IMR-90 (cell line): ENCODE measurements around the gene USH2A. TPM values are rescaled to one million over a fixed set of nuclear protein-coding genes. Genes with fewer than 3 reads are reported as not detected.

Experiments
- ATAC-seq: fragments of 200-7000 bp; cut with Tn5 transposase; 2 replicates; pipeline ENCODE4 v1.9.1; 2020; ENCODE audit warnings: low read depth, mild to moderate bottlenecking, moderate library complexity
- BruUV-seq: library from RNA; stranded (reverse); fragments of 400-500 nt; replicated peaks from 2 replicates; lab custom pipeline; 2021; lab: Mats Ljungman, UMichigan
- CTCF ChIA-PET: fragments of 300-600 bp; formaldehyde crosslinking; extraction: SDS; loops from one replicate; lab custom pipeline; 2021; ENCODE audit warnings: antibody characterized with exemption; lab: Yijun Ruan, JAX
- POLR2A ChIA-PET: fragments of 300-600 bp; sonication (Branson Sonifier 250); formaldehyde crosslinking; loops from one replicate; lab custom pipeline; 2022; ENCODE audit warnings: antibody characterized with exemption; ENCODE audit not compliant: unreplicated experiment; lab: Charles Lee
- DNase-seq: peaks from one replicate; pipeline ENCODE4 v3.0.0; 2013
- H2AFZ ChIP-seq: replicated peaks from 2 replicates; pipeline ENCODE3; 2013; ENCODE audit warnings: low read length, mild to moderate bottlenecking; ENCODE audit not compliant: poor library complexity
- H2AK5ac ChIP-seq: 2 replicates; pipeline ENCODE4 v1.6.1; 2013; ENCODE audit warnings: low read depth, low read length, inconsistent platforms
- H2AK9ac ChIP-seq: replicated peaks from 2 replicates; pipeline ENCODE3; 2013; ENCODE audit warnings: mild to moderate bottlenecking, low read depth, low read length, moderate library complexity; ENCODE audit not compliant: poor library complexity
- H2BK120ac ChIP-seq: 2 replicates; pipeline ENCODE4 v1.6.1; 2013; ENCODE audit warnings: low read depth, low read length, inconsistent platforms
- H2BK15ac ChIP-seq: 3 replicates; pipeline ENCODE4 v1.6.1; 2013; ENCODE audit warnings: low read depth, low read length, inconsistent platforms
- H2BK20ac ChIP-seq: 2 replicates; pipeline ENCODE4 v1.6.1; 2013; ENCODE audit warnings: low read depth, mild to moderate bottlenecking, inconsistent platforms, low read length, moderate library complexity
- H2BK5ac ChIP-seq: 2 replicates; pipeline ENCODE4 v1.6.1; 2013; ENCODE audit warnings: mild to moderate bottlenecking, low read depth, low read length, inconsistent platforms; ENCODE audit not compliant: poor library complexity, severe bottlenecking
- H3K14ac ChIP-seq: replicated peaks from 2 replicates; pipeline ENCODE4 v1.6.1; 2013; ENCODE audit warnings: low read depth, low read length, inconsistent platforms
- H3K18ac ChIP-seq: 2 replicates; pipeline ENCODE4 v1.6.1; 2013; ENCODE audit warnings: low read depth, low read length, control low read depth
- H3K23ac ChIP-seq: 2 replicates; pipeline ENCODE4 v1.6.1; 2013; ENCODE audit warnings: low read depth, low read length, inconsistent platforms
- H3K27ac ChIP-seq: 2 replicates; pipeline ENCODE4 v1.5.1; 2013; ENCODE audit warnings: mild to moderate bottlenecking, control low read depth, low read length; ENCODE audit not compliant: insufficient read depth
- H3K27me3 ChIP-seq: 2 replicates; pipeline ENCODE4 v1.6.1; 2013; ENCODE audit warnings: low read length; ENCODE audit not compliant: control insufficient read depth, insufficient read depth
- H3K36me3 ChIP-seq: 2 replicates; pipeline ENCODE4 v1.6.1; 2013; ENCODE audit warnings: low read length, mixed read lengths; ENCODE audit not compliant: control insufficient read depth, insufficient read depth
- H3K4ac ChIP-seq: 2 replicates; pipeline ENCODE4 v1.6.1; 2013; ENCODE audit warnings: low read depth, low read length, inconsistent platforms
- H3K4me1 ChIP-seq: 2 replicates; pipeline ENCODE4 v1.6.1; 2013; ENCODE audit warnings: low read length, mixed read lengths; ENCODE audit not compliant: control insufficient read depth, insufficient read depth
- H3K4me2 ChIP-seq: 2 replicates; pipeline ENCODE4 v1.6.1; 2013; ENCODE audit warnings: low read depth, mild to moderate bottlenecking, control low read depth, low read length, moderate library complexity
- H3K4me3 ChIP-seq: 2 replicates; pipeline ENCODE4 v1.5.1; 2013; ENCODE audit warnings: low read depth, mild to moderate bottlenecking, control low read depth, low read length, moderate library complexity; ENCODE audit not compliant: insufficient read depth
- H3K56ac ChIP-seq: 2 replicates; pipeline ENCODE4 v1.6.1; 2013; ENCODE audit warnings: low read length, inconsistent platforms; ENCODE audit not compliant: insufficient read depth; ENCODE audit errors: extremely low read depth
- H3K79me1 ChIP-seq, 2 experiments: 2 replicates each; pipeline ENCODE4 v1.6.1; 2013; ENCODE audit warnings: low read length in 2 of 2, inconsistent platforms in 1 of 2, low read depth in 1 of 2
- H3K9ac ChIP-seq: 2 replicates; pipeline ENCODE4 v1.6.1; 2013; ENCODE audit warnings: low read depth, low read length, control low read depth
- H3K9me1 ChIP-seq: 2 replicates; pipeline ENCODE4 v1.6.1; 2013; ENCODE audit warnings: low read length, inconsistent platforms; ENCODE audit not compliant: insufficient read depth
- H3K9me3 ChIP-seq: 2 replicates; pipeline ENCODE4 v1.6.1; 2013; ENCODE audit warnings: low read length; ENCODE audit not compliant: control insufficient read depth, insufficient read depth
- H4K20me1 ChIP-seq: 2 replicates; pipeline ENCODE4 v1.6.1; 2013; ENCODE audit warnings: low read length, inconsistent platforms; ENCODE audit not compliant: insufficient read depth
- H4K5ac ChIP-seq: 2 replicates; pipeline ENCODE4 v1.6.1; 2013; ENCODE audit warnings: mild to moderate bottlenecking, low read depth, low read length, control low read depth
- H4K8ac ChIP-seq, 2 experiments: 2 replicates each; pipeline ENCODE4 v1.6.1; 2013; ENCODE audit warnings: low read depth in 2 of 2, low read length in 2 of 2, control low read depth in 1 of 2, inconsistent platforms in 1 of 2
- H4K91ac ChIP-seq: 2 replicates; pipeline ENCODE4 v1.6.1; 2013; ENCODE audit warnings: low read depth, low read length, inconsistent platforms; ENCODE audit not compliant: insufficient read depth
- CHD1 ChIP-seq: IDR thresholded peaks from 2 replicates; pipeline ENCODE4 v1.6.1; 2012; ENCODE audit warnings: low read depth, low read length, improper control_type of control experiment
- ELK1 ChIP-seq: fragments of 150-350 bp; IDR thresholded peaks from 2 replicates; pipeline ENCODE4 v1.6.1; 2016; ENCODE audit warnings: low read depth, mild to moderate bottlenecking, low read length, moderate library complexity, borderline replicate concordance
- FOS ChIP-seq: fragments of 150-350 bp; IDR thresholded peaks from 2 replicates; pipeline ENCODE4 v1.6.1; 2016; ENCODE audit warnings: low read depth, low read length
- NFE2L2 ChIP-seq: fragments of 150-350 bp; IDR thresholded peaks from 2 replicates; pipeline ENCODE4 v1.6.1; 2016; ENCODE audit warnings: low read depth, mild to moderate bottlenecking, low read length
- POLR2A ChIP-seq: IDR thresholded peaks from 2 replicates; pipeline ENCODE4 v1.6.1; 2012; ENCODE audit warnings: mild to moderate bottlenecking, low read depth, low read length
- RAD21 ChIP-seq: IDR thresholded peaks from 2 replicates; pipeline ENCODE4 v1.6.1; 2012; ENCODE audit warnings: low read length, improper control_type of control experiment
- SMC3 ChIP-seq: fragments of 150-350 bp; IDR thresholded peaks from 2 replicates; pipeline ENCODE4 v1.6.1; 2016; ENCODE audit warnings: low read depth, mild to moderate bottlenecking, antibody characterized with exemption, low read length, moderate library complexity
- USF2 ChIP-seq: fragments of 150-350 bp; IDR thresholded peaks from 2 replicates; pipeline ENCODE4 v1.6.1; 2017; ENCODE audit warnings: mild to moderate bottlenecking, antibody characterized with exemption, low read length, low read depth
- dilution Hi-C: fragments of 300-500 bp; cut with HindIII; formaldehyde crosslinking; loops from one replicate; pipeline ENCODE4 v1.14.3; 2018; ENCODE audit warnings: low sequenced_read_pairs; ENCODE audit not compliant: unreplicated experiment
- in situ Hi-C: fragments of 300-500 bp; cut with MboI; formaldehyde crosslinking; loops from 3 replicates; pipeline ENCODE4 v1.14.3; 2019; ENCODE audit warnings: low sequenced_read_pairs, inconsistent platforms, mixed read lengths
- intact Hi-C: fragments of 100-400 bp; cut with micrococcal nuclease; formaldehyde crosslinking; loops from 2 replicates; pipeline ENCODE4 v1.10.0; 2022
- polyA plus RNA-seq, 3 experiments: library from polyadenylated mRNA; depleted of rRNA; stranded (reverse); fragments of >200 nt; gene quantifications; 2 replicates each; pipeline ENCODE4 v1.2.3, GENCODE V29; 2012; ENCODE audit warnings: low replicate concordance in 1 of 3
- total RNA-seq: library from RNA; depleted of rRNA; stranded (reverse); fragments of >200 nt; gene quantifications from 2 replicates; pipeline ENCODE4 v1.2.3, GENCODE V29; 2012

USH2A gene
- total and polyA plus RNA-seq, 2 of the 4 experiments (the other 2 are of a cell fraction): under 0.01 to 0.02 TPM

- Histone ChIP-seq H4K91ac (no peak overlapping the region), H3K56ac (no peak overlapping the region), H3K4me2 (no peak overlapping the region), H3K27me3 (no peaks in the 10 kb centered on the region), H2AFZ (no peak overlapping the region), H3K27ac (no peak overlapping the region), H3K9ac (no peak overlapping the region), H2AK9ac (no peak overlapping the region), H2BK20ac (peak overlapping the region; percentile 87; the same call in 1 of the 2 replicates), H2BK15ac (0 out of 3 replicates have a peak overlapping the region, but pooled peaks have one; percentile 50), H3K23ac (no peak overlapping the region), H4K20me1 (no peaks in the 10 kb centered on the region), H3K79me1 (no peaks in the 10 kb centered on the region), H3K9me3 (no peaks in the 10 kb centered on the region), H3K4me3 (no peak overlapping the region), H3K14ac (peak overlapping the region; percentile 76; the same call in 1 of the 2 replicates), H3K36me3 (no peaks in the 10 kb centered on the region), H3K9me1 (no peaks in the 10 kb centered on the region), H3K4me1 (peaks cover 4% of the 10 kb centered on the region; the same call in 1 of the 2 replicates), H2BK5ac (no peak overlapping the region), H3K18ac (no peak overlapping the region), H3K4ac (0 out of 2 replicates have a peak overlapping the region, but pooled peaks have one; percentile 72), H4K5ac (no peak overlapping the region), H2BK120ac (peak overlapping the region; percentile 54; the same call in 1 of the 2 replicates), H2AK5ac (no peak overlapping the region), H4K8ac (no peak overlapping the region)
- in situ Hi-C loops (no loop called here), intact Hi-C loops (no loop called here), dilution Hi-C loops (no loop called here)
- POLR2A ChIA-PET: no interaction called here
- CTCF ChIA-PET: no interaction called here
- DNase-seq (peak; percentile 43), ATAC-seq (peak; percentile 65)
- no TSS peak for BruUV-seq
- TF ChIP-seq CHD1: no peak
- TF ChIP-seq RAD21: no peak
- TF ChIP-seq FOS: no peak
- TF ChIP-seq SMC3: no peak
- TF ChIP-seq USF2: no peak
- TF ChIP-seq ELK1: no peak
- TF ChIP-seq POLR2A: no peak
- no peak for TF ChIP-seq NFE2L2
Observed at GRCh38 chr1:216448011-216448510, 24.8 kb upstream of the USH2A start.
